Activated CD4-positive, CD25-positive, alpha-beta regulatory T cell treated with anti-CD3 and anti-CD28 coated beads, Interleukin-2, amount 50 U/mL, for 24 hours (primary cell): Measurements from ENCODE around the gene VPS25.
"Not testable (repeated sequence)": the region's sequence is repeated elsewhere in the genome, so short reads cannot be mapped to it uniquely, and the experiment has no call there.

Experiments used
- ATAC-seq, 2 donors: fragments of 150-1000 bp; cut with Tn5 transposase; one replicate each; pipeline ENCODE4 v1.10.0; 2021; ENCODE audit warnings: mild to moderate bottlenecking in 1 of 2, moderate library complexity in 1 of 2

The VPS25 gene

GRCh38 chr17:42769964-42770363 is 3.3 kb upstream of the VPS25 start:
- not testable (repeated sequence) for ATAC-seq

- no peak for ATAC-seq
Measured at GRCh38 chr17:42772945-42773289, 332 bp upstream of the VPS25 start.

- no peak for ATAC-seq
Measured at GRCh38 chr17:42774066-42774745, 957 bp downstream of the VPS25 start.

GRCh38 chr17:42775534-42776098 is 2.4 kb downstream of the VPS25 start:
- ATAC-seq: no peak

DNA sequence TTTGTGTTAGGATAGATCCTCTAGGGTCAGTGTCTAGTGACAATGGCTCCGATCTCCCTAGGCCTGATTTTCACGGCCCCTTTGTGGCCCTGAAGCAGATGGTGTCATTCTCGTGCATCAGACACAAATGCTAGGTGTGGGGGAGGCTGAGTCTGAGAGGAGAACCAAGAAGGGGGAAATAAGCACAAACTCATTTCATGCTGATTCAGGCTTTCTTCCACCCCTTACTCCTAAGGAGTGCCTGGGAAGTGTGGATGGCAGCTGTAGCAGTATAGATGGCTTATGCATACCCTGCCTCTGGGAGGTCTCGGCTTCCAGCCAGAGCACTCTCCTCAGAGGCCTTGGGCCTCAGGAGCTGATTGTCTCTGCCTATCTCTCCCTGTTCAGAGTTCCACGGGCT is 5.3 kb downstream of the VPS25 start:
- ATAC-seq: no peak

- ATAC-seq: no peak
Measured at GRCh38 chr17:42779304-42779935, 6.2 kb downstream of the VPS25 start.

DNA sequence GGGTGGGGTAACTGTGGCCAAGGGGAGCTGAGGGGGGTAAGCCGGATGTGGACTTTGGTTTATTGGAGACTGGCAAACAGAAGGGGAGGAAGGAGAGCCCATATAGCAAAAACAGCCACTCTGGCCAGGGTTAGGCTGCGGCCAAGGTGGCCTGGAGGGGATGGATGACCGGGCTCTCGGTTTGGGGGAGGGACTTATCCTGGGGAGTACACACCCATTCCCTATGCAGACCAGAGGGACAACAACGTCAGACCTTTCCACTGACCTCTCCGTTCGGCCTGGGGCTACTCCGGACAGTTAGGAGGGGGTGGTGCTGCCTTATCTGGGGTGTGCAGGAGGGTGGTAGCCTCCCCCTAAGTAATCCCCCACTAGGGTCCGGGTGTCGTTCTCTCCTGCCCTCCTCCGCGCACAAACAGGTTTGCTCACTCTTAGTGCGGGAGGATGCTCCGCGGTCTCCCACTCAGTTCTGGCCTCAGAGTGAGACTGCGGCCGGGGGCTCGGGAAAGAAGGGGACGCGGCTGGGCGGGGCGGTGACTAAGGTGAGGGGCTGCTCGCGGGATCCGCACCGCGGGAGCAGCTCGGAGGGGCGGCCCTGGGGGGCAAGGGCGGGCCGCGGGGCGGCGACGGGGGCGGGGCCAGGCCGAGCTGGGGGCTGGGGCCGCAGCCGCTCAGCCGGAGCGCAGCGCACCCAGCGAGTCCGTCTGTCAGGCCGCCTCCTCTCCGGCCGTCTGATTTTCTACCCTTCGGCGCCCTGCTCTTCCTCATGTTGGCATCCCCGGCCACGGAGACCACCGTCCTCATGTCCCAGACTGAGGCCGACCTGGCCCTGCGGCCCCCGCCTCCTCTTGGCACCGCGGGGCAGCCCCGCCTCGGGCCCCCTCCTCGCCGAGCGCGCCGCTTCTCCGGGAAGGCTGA is 6.9 kb downstream of the VPS25 start, which contains the start of gene WNK4:
WNK4 (plus strand) TSS at position 675 of the 915 bp plus-strand sequence; CDS start at position 764, 89 bp downstream.
- no peak for ATAC-seq

GRCh38 chr17:42780851-42781638 is 7.8 kb downstream of the VPS25 start:
- no peak for ATAC-seq

DNA sequence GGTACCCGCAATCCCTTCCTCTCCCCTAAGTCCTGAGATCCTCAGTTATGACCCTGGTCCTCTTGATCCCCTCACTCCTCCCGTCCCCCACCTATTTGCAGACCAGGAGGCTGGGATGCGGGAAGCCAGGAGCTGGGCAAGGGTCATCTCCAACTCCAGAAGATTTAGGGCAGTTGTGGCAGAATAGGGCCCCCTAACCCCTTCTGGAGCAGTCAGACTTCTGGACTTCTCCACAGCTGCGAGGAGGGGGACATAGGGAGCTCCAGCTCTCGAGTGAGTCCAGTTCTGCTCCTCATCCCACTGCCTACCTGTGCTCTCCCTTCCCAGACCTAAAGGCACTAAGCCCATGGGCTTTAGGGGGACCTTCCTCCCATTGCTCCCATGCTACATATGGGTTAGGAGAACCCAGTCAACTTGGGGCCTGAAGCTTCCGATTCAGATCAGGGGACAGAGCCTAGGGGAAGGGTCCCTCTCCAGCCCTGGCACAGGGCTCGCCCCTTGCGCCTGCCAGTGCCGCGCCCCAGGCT is 8.5 kb downstream of the VPS25 start:
- ATAC-seq: no peak

DNA sequence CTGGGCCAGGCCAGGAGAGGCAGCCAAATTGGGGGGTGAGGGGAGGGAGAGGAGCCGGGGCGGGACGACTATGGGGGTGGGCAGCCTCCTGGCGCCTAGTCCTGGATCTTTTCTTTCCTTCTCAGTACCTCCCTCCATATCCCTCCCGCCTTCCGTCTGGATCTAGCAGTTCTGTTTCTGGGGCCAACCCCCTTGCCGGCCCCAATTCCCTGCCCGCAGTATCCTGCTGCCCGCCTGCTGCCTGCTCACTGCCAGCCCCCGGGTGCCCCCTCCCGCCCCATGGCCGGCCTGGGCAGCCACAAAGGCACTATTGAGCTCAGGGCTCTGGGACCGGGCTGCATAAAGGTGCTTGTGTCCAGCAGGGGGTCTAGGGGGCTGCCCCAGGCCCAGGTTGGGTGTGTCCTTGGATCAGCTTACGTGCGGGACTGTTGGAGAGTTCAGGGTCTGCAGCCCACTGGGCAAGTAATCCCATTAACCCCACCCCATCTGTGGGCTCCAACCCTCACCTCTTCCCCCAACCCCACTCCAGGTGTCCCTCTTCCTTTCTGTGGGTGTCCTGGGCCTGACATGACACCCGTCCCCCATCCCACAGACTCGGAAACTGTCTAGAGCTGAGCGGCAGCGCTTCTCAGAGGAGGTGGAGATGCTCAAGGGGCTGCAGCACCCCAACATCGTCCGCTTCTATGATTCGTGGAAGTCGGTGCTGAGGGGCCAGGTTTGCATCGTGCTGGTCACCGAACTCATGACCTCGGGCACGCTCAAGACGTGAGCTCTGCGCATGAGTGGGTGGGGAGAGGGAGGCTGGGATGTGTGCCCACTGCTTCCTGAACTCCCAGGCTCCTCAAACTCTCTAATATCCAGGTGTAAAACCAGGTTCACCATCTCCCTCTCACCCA is 9.2 kb downstream of the VPS25 start:
- no peak for ATAC-seq

GRCh38 chr17:42783062-42783790 is 10.0 kb downstream of the VPS25 start:
- no peak for ATAC-seq

- ATAC-seq: no peak
Measured at GRCh38 chr17:42783791-42784138, 10.5 kb downstream of the VPS25 start.

- ATAC-seq: no peak
Measured at GRCh38 chr17:42784409-42784808, 11.2 kb downstream of the VPS25 start.

GRCh38 chr17:42784811-42785592 is 11.8 kb downstream of the VPS25 start:
- ATAC-seq: no peak

GRCh38 chr17:42787266-42787665 is 14.0 kb downstream of the VPS25 start:
- no peak for ATAC-seq

DNA sequence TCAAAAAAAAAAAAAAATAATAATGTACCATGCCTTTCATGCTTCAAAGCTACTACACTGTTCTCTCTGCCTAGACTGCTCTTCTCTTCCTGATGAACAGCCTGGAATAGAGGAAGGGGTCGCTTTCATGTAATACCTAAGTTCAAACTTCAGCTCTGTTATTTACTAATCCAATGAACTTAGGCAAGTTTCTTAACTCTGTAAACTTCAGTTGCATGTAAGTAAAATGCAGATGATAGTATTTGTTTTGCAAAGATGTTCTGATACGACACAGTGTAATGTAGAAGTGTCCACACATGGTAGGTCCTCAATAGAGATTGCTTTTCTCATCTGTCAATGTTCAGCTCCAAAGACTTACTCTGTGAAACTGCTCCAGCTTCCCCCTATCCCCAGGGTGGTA is 18.7 kb downstream of the VPS25 start:
- no peak for ATAC-seq

DNA sequence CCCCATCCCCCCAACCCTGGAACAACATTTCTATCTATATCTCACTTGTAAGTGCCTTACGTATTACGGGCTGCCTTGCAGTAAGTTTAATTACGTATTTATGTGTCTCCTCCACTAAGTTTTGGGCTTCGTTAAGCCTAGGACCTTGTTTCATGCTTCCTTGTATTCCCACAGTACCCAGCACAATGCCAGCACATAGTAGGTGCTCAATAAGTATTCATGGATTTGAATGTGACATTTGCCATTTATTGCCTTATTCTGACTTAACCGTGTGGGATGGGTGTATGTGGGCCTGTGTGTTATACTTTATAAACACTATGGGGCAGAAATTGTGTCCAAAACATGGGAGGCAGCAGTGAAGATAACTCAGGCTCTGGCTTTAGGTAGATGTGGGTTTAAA is 19.3 kb downstream of the VPS25 start:
- ATAC-seq: no peak

- ATAC-seq: no peak
Measured at GRCh38 chr17:42795061-42795460, 21.8 kb downstream of the VPS25 start.

- ATAC-seq: no peak
Measured at GRCh38 chr17:42795465-42795864, 22.2 kb downstream of the VPS25 start.
